B cell (primary cell): Measurements from ENCODE around the gene BNC2. TPM values are rescaled to one million over a fixed set of nuclear protein-coding genes. Genes with fewer than 3 reads are reported as not detected.

Experiments
- ATAC-seq: fragments of 200-7000 bp; cut with Tn5 transposase; one replicate; pipeline ENCODE4 v1.10.0; 2021; ENCODE audit warnings: low read depth, mild to moderate bottlenecking, moderate number of reproducible peaks, moderate library complexity
- CTCF ChIA-PET: fragments of 350-600 bp; sonication (Branson Sonifier 250); formaldehyde crosslinking; loops from one replicate; lab custom pipeline; 2021; ENCODE audit warnings: antibody characterized with exemption, inconsistent platforms; lab: Charles Lee
- POLR2A ChIA-PET: fragments of 350-600 bp; sonication (Branson Sonifier 250); formaldehyde crosslinking; loops from one replicate; lab custom pipeline; 2021; ENCODE audit warnings: antibody characterized with exemption; lab: Charles Lee
- DNase-seq: peaks from one replicate; pipeline ENCODE4 v3.0.0; 2013
- H2AFZ ChIP-seq: 2 replicates; pipeline ENCODE4 v1.6.1; 2012; ENCODE audit warnings: mild to moderate bottlenecking, low read depth, low read length; ENCODE audit not compliant: insufficient read depth, poor library complexity, severe bottlenecking
- H3K27ac ChIP-seq, 2 donors: 1 replicate in 1 of 2; 2 replicates in 1 of 2; pipeline ENCODE4 v1.5.1; 2012 to 2013; ENCODE audit warnings: low read length in 2 of 2, mild to moderate bottlenecking in 2 of 2, moderate library complexity in 1 of 2
- H3K27me3 ChIP-seq, 4 experiments: fragments of 200-600 bp in 1 of 4; sonication (generic) in 1 of 4; replicated peaks in 1 of 4; 1 replicate in 2 of 4; 2 replicates in 2 of 4; pipeline versions ENCODE4 v1.6.1 to v1.7.0; 2013 to 2016; ENCODE audit warnings: low read length in 3 of 4, mild to moderate bottlenecking in 2 of 4, mixed read lengths in 1 of 4, moderate library complexity in 1 of 4; ENCODE audit not compliant: insufficient read depth in 4 of 4, control insufficient read depth in 3 of 4; ENCODE audit errors: control extremely low read depth in 1 of 4
- H3K36me3 ChIP-seq, 2 experiments: replicated peaks in 1 of 2; 1 replicate in 1 of 2; 2 replicates in 1 of 2; pipeline versions ENCODE4 v1.6.1 to v1.7.1; 2013; ENCODE audit warnings: low read length in 1 of 2; ENCODE audit not compliant: insufficient read depth in 2 of 2, control insufficient read depth in 1 of 2; ENCODE audit errors: control extremely low read depth in 1 of 2, extremely low read depth in 1 of 2
- H3K4me1 ChIP-seq, 2 donors: fragments of 200-600 bp in 1 of 2; sonication (generic) in 1 of 2; 1 replicate in 1 of 2; 2 replicates in 1 of 2; pipeline versions ENCODE4 v1.5.1 to v1.6.1; 2013 to 2017; ENCODE audit warnings: low read length in 2 of 2; ENCODE audit not compliant: control insufficient read depth in 2 of 2, insufficient read depth in 2 of 2
- H3K4me2 ChIP-seq: replicated peaks from 2 replicates; pipeline ENCODE3; 2012; ENCODE audit warnings: mild to moderate bottlenecking, low read depth, low read length; ENCODE audit not compliant: poor library complexity, severe bottlenecking
- H3K4me3 ChIP-seq, 5 experiments: fragments of 200-600 bp in 1 of 5; sonication (generic) in 1 of 5; 1 replicate in 3 of 5; 2 replicates in 2 of 5; pipeline versions ENCODE4 v1.5.1 to v1.7.0; 2011 to 2016; ENCODE audit warnings: low read length in 4 of 5, mild to moderate bottlenecking in 4 of 5, low read depth in 2 of 5, control low read depth in 1 of 5, moderate library complexity in 1 of 5; ENCODE audit not compliant: insufficient read depth in 1 of 5; ENCODE audit errors: control extremely low read depth in 1 of 5, extremely low read depth in 1 of 5
- H3K79me2 ChIP-seq: fragments of 200-600 bp; sonication (generic); one replicate; pipeline ENCODE4 v1.6.0; 2016; ENCODE audit warnings: low read length; ENCODE audit not compliant: control insufficient read depth, insufficient read depth
- H3K9ac ChIP-seq: fragments of 200-600 bp; sonication (generic); 2 replicates; pipeline ENCODE4 v1.6.1; 2017; ENCODE audit warnings: mild to moderate bottlenecking, low read length, moderate library complexity
- H3K9me3 ChIP-seq, 3 donors: one replicate each; pipeline versions ENCODE4 v1.6.1 to v1.7.1; 2013; ENCODE audit warnings: low read length in 2 of 3; ENCODE audit not compliant: control insufficient read depth in 2 of 3, insufficient read depth in 1 of 3; ENCODE audit errors: control extremely low read depth in 1 of 3
- H4K20me1 ChIP-seq: 2 replicates; pipeline ENCODE4 v1.6.0; 2012; ENCODE audit warnings: mild to moderate bottlenecking, low read length; ENCODE audit not compliant: insufficient read depth, control insufficient read depth, poor library complexity, severe bottlenecking
- H3K27ac Mint-ChIP-seq: one replicate; pipeline ENCODE4 v1.8.0; 2021; ENCODE audit warnings: mixed read lengths
- H3K27me3 Mint-ChIP-seq: one replicate; pipeline ENCODE4 v1.8.0; 2021; ENCODE audit warnings: mixed read lengths
- H3K4me1 Mint-ChIP-seq: one replicate; pipeline ENCODE4 v1.8.0; 2021; ENCODE audit warnings: mixed read lengths
- H3K4me3 Mint-ChIP-seq: one replicate; pipeline ENCODE4 v1.8.0; 2021; ENCODE audit warnings: mixed read lengths
- H3K9me3 Mint-ChIP-seq: one replicate; pipeline ENCODE4 v1.8.0; 2022; ENCODE audit warnings: mixed read lengths; ENCODE audit not compliant: insufficient read depth
- CTCF ChIP-seq: fragments of 200-600 bp; IDR thresholded peaks from one replicate; pipeline ENCODE4 v1.8.0; 2022; ENCODE audit warnings: antibody characterized with exemption, mild to moderate bottlenecking
- EZH2 ChIP-seq: IDR thresholded peaks from 2 replicates; pipeline ENCODE4 v1.6.1; 2012; ENCODE audit warnings: borderline replicate concordance, low read depth, mild to moderate bottlenecking, moderate library complexity, low read length; ENCODE audit not compliant: insufficient read depth, poor library complexity, severe bottlenecking
- WGBS: methylation state at CpG from one replicate; pipeline ENCODE4 v1.1.5; 2013; ENCODE audit warnings: missing lambda C conversion rate; ENCODE audit not compliant: insufficient coverage; 5-methylcytosine and 5-hydroxymethylcytosine counted together
- intact Hi-C: fragments of 100-400 bp; cut with micrococcal nuclease; formaldehyde crosslinking; loops from one replicate; pipeline ENCODE4 v1.10.0; 2022
- polyA plus RNA-seq: library from polyadenylated mRNA; depleted of rRNA; stranded (reverse); fragments of >200 nt; gene quantifications from 2 replicates; pipeline ENCODE4 v1.2.3, GENCODE V29; 2012
- total RNA-seq, 2 donors: library from RNA; stranded (reverse); fragments of 120-200 nt in 1 of 2; gene quantifications; 1 replicate in 1 of 2; 2 replicates in 1 of 2; pipeline versions ENCODE4 v1.2.3 to v1.2.4, GENCODE V29; 2013 to 2022

Gene BNC2
- total and polyA plus RNA-seq, 2 donors (not counting 1 experiment from before 2014, with no cell fraction given), result 0.01 TPM; not detected in 1

DNA sequence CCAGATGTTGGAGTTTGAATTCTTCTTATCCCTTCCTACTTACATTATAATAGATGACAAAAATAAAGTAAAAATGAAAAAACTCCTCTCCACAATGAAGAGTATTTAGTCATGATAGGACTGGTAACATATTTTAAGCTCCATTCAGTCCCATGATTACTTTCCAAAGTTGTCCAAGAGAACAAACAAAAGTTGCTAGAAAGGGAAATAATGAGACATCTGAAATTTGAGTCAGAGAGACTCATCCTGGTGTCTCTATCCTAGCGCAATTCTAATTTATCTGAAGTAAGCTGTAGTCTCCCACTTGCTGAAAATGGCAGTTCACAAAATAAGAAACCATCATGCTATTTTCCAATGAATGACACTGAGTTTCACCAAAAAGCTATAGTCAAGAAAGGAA, 152.2 kb downstream of the BNC2 start:
- H3K27me3 ChIP-seq, result no peaks in the 10 kb centered on the region
- H3K4me2 ChIP-seq, result no peak overlapping the region
- H3K27ac ChIP-seq, result no peak overlapping the region
- H3K9me3 ChIP-seq, result no peaks in the 10 kb centered on the region
- DNase-seq, result no peak
- no peak overlapping the region for H2AFZ ChIP-seq
- POLR2A ChIA-PET, result no interaction called here
- H3K79me2 ChIP-seq, result no peaks in the 10 kb centered on the region
- Mint-ChIP-seq H3K27ac (no peak overlapping the region), H3K27me3 (no peaks in the 10 kb centered on the region), H3K4me3 (no peak overlapping the region), H3K9me3 (no peaks in the 10 kb centered on the region), H3K4me1 (no peaks in the 10 kb centered on the region)
- H3K36me3 ChIP-seq, result no peaks in the 10 kb centered on the region
- no peak for ATAC-seq
- intact Hi-C loops, result no loop called here
- WGBS, result no CpG with 5 or more reads among the region's 1 CpG
- no peak overlapping the region for H3K4me3 ChIP-seq
- no peak overlapping the region for H3K9ac ChIP-seq
- no peaks in the 10 kb centered on the region for H4K20me1 ChIP-seq
- CTCF ChIA-PET, result no interaction called here
- H3K4me1 ChIP-seq, result no peaks in the 10 kb centered on the region
- TF ChIP-seq CTCF, result no peak
- TF ChIP-seq EZH2, result no peak

GRCh38 chr9:16716601-16717000, 153.9 kb downstream of the BNC2 start:
- Histone ChIP-seq H3K27ac (no peak overlapping the region), H3K4me1 (no peaks in the 10 kb centered on the region), H3K9me3 (peaks cover 0 to 1% (median 0%) of the 10 kb centered on the region in 3 donors), H3K4me2 (no peak overlapping the region), H3K4me3 (no peak overlapping the region), H2AFZ (no peak overlapping the region), H3K27me3 (no peaks in the 10 kb centered on the region), H4K20me1 (no peaks in the 10 kb centered on the region), H3K36me3 (no peaks in the 10 kb centered on the region), H3K79me2 (no peaks in the 10 kb centered on the region), H3K9ac (no peak overlapping the region)
- intact Hi-C loops, result no loop called here
- no peak for ATAC-seq
- no peak overlapping the region for H3K4me3 Mint-ChIP-seq
- no peaks in the 10 kb centered on the region for H3K9me3 Mint-ChIP-seq
- H3K4me1 Mint-ChIP-seq, result no peaks in the 10 kb centered on the region
- DNase-seq, result no peak
- no peak overlapping the region for H3K27ac Mint-ChIP-seq
- H3K27me3 Mint-ChIP-seq, result no peaks in the 10 kb centered on the region
- TF ChIP-seq EZH2, result no peak
- no peak for TF ChIP-seq CTCF
- POLR2A ChIA-PET, result no interaction called here
- no CpG with 5 or more reads among the region's 5 CpGs for WGBS
- CTCF ChIA-PET, result no interaction called here
